T-helper 2 cell (primary cell): ENCODE measurements around the gene TAS2R31.

Experiments
- DNase-seq, 5 experiments: peaks; one replicate each; pipeline versions ENCODE4 v3.0.0 to v3.0.0-alpha.2; 2012 to 2022

TAS2R31 gene

DNA sequence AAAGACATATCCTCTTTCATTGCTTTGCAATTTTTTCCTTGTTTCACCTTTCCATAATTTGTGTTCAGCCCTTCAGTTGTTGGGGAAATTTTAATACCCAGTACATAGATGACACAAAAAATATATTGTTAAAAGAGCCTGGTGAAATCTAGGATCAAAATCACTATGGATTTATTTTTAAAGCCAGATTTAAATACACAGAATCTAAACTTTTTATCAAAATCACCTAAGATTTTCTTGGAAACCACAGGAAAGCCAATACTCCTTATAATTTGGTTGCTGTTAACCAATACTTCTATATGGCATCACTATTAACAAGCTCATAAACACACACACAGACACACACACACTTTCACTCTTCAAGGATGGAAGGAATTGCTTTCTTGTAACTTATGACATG lies 33.0 kb downstream of the TAS2R31 start, which contains the start of gene TAS2R20:
TAS2R20 (minus strand) TSS at position 101 of the 400 bp plus-strand sequence. CDS start 429 bp downstream, outside the sequence.
- DNase-seq: no peak

DNA sequence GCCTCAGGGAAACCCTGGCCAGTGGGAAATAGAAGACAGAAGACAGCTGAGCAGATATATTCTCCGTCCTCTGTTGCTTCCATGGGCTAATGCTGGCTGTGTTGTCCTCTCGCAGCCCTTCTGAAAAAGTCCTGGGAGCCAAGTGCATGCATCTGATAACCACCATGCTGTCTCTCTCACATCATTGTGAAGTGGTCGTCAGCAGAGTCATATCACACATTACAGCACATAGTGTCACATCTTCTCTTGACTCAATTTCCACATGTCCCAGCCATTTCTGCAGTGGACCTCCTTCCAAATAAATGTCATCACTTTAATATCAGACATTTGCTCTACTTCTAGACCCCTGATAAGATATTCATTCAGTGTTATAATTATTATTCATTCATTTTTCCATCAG lies 36.9 kb downstream of the TAS2R31 start:
- DNase-seq: no peak

DNA sequence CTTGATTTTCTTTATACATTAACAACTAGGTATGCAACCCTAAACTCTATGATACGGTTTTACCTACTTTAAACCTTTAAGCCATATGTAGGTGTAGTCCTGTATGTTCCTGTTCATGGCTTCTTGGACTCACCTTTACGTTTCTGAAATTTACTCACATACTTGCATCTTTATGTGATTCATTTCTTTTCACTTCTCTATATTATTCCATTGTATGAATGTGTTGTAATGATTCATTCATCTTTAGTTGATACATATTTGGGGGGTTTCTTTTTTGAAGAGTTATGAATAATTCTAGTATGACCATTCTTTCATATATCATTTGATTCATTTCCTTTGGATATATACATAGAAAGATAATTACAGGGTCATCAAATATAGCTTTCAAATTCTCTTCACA lies 42.1 kb downstream of the TAS2R31 start:
- no peak for DNase-seq

DNA sequence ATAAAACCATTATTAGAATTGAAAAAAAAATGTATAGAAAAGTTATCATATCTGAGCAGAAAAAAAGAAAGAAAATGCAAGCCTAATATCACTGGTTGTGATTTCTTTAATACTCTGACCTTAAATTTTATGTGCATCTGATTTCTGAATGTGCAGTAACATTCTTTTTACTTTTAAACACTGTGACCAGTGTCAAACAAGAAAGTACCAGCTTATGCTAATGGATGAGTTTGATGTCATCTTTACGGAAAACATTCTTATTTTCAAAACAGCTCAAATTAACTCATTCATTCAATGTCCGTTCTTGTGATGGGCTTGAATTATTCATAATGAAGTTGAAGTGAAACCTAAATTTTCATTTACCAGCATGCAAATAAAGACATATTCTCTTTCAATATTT lies 44.4 kb downstream of the TAS2R31 start, which contains the start of gene TAS2R50:
TAS2R50 (minus strand) TSS at position 101 of the 400 bp plus-strand sequence; CDS start at position 49, 52 bp downstream.
- no peak for DNase-seq

DNA sequence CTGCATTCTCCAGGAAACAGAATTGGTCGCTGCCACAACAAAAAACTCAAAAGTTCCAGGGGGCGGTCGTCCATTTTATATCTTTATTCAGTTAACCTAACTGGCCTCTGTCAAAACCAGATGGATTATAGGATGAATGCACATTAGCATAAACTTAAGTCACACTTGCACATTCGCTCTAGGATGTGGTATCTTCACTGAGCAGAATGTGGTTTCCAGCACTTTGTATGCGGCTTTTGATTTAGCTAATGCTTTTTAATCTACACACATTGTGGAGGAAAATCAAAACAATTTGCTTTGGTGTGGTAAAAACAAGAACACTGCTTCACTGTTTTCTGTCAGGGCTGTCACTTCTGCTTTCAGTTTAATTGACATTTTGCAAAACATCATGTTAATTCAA lies 49.0 kb downstream of the TAS2R31 start:
- DNase-seq: peak in 3 of 5 experiments; percentile 16 to 97 (median 73)
